ENCODE results near the gene ROBO1.

ROBO1 gene

DNA sequence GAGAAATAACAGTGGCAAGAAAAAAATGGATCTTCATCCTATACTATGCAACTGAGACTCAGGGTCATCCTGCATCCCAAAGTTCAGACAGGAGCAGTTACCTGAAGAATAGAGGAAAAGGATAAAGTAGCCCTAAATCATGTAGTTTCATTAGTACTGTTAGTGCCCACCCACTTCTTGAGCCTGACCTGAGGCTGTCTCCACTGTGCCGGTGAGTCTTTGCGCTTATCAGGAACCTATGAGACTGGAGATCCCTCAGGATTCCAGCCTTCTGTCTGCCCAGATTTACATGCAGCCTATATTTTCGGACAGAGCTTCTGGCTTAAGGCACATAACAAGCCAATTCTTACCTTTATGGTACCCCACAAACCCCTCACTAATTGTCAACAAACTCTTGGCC lies 791.6 kb downstream of the ROBO1 start:
- DNase-seq (ENCODE audit: low spot score), result no peak

DNA sequence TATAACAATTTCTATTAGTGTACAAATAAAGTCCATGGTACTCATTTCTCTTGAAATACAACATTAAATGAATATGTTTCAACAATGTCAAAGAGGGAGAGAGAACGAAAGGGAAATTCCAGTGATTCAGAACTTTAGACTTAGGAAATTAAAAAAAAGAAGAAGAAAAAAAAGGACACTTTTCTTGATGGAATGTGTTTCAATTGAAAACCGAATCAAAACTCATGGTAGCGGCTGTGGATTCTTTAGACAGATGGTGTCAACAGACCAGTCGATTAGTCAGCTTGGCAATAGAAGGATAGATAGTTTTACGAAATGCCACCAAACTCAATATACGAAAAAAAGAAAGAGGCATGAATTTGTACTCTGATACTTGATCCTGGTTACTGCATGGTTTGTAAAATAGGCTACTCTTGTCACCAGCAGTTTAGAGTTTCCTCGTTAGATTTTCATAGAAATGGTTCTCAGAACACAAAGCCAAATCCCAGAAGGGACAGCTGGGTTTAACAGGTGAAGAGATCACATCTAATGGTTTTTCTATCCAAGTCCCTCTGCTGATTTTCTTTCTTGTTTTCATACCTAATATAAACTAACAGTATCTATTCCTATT lies 793.5 kb downstream of the ROBO1 start:
- no peak for DNase-seq (ENCODE audit: low spot score)

DNA sequence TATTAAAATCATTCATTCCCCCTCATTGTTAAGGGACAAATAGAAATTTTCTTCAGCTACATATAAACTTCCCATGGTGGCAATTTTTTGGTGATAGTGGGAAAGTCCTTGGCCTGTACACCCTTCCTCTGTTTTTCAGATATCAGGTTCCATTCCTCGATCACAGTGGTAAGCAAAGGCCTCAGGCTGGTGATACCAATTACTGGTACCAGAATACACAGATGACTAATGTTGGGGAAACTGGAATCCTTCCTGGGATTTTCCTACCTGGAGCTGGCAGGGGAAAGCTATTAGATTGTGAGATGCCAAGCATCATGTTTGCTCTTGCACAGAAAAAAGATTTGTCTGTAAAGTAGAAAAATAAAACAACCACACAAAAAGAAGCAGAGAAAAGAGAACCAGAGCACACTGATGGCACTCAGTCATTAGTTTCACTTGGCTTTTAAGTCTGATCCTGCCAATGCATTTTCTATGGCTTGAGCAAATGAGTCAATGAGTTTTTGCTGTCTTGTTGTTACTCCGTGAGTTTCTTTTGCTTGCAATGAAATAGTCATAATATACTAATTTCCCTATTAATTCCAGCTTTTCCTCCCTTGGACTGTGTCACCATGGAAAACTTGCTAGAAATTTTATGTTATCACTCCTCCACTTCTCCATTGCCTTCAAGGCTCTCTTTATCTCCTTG lies 795.0 kb downstream of the ROBO1 start:
- no peak for DNase-seq (ENCODE audit: low spot score)

DNA sequence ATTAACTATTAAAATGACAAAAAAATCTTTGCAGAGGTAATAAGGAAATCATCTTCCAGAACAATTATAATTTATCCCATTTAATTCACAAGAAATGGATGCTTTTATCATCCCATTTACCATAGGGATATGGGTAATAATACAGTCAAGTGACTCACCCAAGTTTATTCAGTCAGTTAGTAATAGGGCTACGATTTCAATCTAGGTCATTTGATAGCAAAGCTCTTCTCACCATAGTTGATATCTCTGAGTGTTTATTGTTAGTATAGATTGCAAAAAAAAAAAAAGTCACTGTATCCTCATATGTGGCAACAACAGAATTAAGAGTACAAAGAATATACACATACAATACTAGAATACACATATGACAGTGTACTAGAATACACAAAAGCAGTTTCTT lies 797.1 kb downstream of the ROBO1 start:
- no peak for DNase-seq (ENCODE audit: low spot score)

DNA sequence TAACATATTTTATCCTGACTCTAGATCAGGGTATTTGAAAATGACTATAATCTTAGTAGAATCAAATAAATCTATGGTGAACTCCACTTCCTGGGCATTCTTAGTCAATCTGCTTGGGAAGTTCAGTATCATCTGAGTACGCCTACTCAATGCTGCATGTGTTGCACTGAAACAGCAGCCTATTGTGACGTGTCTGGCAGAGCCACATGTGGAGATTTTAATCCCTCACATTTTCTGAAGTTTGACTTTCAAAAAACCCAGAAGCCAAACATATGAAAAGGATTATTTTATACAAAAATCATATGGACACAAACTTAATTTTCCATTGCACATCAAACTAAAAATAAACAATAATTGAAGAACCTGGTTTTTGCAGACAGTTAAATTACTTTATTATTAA lies 798.3 kb downstream of the ROBO1 start:
- DNase-seq (ENCODE audit: low spot score), result no peak

DNA sequence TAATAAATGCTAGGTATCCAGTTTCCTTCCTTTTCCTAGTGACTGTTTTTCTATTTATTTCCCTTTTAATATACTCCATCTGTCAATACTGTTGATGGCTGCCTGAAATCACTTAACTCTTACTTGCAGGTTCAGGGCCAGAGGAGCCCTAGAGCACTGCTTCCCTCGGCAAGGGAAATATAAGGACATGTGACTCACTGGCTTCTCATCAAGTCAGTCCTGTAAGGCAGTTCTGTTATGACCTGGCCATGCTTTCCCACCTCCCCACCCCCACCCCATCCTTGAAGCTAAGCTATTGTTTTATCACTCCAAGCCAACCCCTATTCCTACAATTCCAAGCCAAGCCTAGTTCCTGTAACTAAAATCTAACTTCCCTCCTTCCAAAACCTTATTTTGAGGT lies 800.7 kb downstream of the ROBO1 start:
- DNase-seq (ENCODE audit: low spot score), result no peak

DNA sequence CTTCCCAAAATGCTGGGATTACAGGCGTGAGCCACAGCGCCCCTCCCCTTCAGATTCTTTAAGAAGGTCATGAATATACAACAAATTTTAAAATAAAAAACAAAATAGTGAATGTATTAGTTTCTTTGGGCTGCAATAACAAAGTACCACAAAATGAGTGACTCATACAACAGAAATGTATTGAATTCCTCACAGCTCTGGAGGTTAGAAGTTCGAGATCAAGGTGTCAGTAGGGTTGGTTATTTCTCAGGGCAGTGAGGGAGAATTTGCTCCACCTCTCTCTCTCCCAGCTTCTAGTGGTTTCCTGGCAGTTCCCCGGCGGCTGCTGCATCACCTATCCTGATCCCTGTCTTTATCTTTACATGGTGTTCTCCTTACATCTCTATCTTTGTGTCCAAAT lies 804.0 kb downstream of the ROBO1 start:
- DNase-seq (ENCODE audit: low spot score), result no peak

DNA sequence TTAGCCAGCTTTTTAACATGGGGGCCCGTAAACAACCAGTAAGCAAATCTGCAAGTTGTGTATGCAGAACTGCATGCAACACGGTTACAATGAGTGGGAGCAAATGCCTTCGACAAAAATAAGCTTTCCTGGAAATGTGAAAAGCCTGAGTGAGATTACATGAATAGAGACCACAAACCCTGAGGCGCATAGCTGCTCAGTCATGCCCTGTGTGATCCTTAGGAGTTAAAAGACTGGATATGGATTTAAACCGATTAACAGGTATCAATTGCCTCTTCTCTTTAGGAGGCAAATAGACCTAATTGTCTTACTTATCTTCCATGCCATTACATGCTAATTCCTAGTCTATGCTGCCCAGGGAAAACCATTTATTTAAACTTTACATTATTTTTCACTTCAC lies 810.3 kb downstream of the ROBO1 start:
- DNase-seq (ENCODE audit: low spot score), result no peak

DNA sequence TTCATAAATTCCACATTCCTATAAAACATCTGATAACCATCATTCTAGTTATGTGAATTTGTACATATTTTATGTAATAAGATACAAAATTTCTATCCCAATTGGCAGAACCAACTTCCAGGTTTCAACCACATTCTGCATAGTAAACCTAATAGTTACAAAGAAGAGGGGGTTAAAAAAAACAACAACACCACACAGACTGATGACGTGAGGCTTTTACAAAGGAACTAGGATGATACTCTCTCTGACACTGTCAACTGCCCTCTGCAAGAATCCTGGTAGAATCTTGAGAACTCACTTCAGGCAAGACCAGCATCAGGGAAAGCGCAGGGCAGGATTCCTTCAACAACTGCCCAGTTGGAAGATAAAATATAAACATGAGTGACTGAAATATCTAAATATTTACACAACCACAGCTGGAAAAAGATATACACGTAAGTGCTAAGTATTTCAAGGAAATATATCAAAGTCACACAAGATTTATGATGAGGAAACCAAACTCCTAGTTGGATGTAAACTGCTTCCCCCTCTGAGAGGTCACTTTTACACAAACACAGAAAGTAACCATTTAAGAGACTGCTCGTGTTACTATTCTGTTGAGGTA lies 816.4 kb downstream of the ROBO1 start:
- DNase-seq (ENCODE audit: low spot score), result no peak

DNA sequence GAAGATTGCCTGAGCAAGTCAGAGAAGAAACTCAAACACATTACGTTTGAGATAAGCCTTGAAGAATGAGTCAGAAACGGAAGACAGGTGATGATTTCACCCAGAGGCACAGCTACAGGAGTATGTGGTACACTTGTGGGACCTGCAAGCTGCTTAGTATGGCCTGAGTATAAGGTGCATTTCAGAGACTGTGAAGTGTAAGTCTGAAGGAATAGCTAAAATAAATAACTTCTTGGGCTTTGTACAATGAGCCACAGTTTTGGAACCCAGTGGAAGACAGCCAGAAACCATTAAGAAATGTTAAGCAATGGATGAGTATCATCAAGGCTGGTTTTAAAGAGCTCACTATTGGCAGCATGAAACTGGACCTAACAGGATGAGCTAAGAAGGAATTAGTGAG lies 826.2 kb downstream of the ROBO1 start:
- DNase-seq (ENCODE audit: low spot score), result no peak

DNA sequence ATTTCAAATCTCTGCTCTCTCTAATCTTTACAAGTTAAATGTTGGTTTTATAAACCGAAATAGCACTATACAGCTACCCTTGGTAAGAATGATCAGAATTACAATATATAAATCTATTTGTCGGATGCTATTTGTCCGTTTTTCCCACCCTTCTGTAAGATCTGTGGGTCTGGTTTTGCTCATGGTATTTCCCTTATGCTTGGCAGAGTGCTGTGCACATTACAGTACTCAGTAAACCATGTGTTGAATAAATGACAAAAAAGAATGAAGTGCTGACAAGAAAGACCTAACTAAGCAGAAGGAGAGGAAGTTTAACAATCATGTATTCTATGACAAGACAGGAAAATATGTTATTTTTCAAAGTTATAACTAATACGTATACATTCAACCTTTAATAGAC lies 827.2 kb downstream of the ROBO1 start:
- no peak for DNase-seq (ENCODE audit: low spot score)

DNA sequence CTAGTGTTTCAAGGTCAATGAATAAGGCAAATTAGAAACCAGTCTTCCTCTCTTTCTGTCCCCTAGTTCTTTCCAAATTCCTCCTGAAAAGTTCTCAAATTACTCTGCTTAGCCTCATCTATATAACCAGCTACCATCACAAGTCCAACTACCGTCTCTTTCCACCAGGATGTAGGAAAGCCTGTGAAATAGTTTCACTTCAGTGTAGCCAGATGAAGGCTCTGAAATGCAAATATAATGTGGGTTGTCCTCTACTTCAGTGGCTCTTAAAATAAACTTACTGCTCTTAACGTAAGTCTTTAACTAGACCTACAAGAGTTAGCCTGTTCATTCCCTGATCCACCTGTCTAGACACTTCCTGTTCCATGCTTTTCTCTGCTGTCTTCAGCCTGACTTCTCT lies 827.7 kb downstream of the ROBO1 start:
- no peak for DNase-seq (ENCODE audit: low spot score)

DNA sequence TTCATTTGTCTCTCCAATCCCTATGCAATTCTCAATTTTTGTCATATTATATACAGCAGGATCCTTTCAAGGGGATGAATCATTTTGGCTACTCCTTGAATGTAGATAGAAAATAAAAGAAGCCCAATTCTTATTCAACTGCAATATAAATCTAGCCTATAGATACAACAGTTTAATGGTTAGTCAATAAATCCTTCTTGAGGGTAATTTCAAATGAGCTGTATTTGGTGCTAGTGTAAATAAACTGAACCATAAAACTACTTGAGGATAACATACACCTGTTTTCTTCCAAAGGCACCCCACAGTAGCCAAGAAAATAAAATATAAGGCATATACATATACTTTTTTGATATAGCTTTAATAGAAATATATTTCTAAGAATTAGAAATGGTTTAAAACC lies 830.3 kb downstream of the ROBO1 start:
- no peak for DNase-seq (ENCODE audit: low spot score)

DNA sequence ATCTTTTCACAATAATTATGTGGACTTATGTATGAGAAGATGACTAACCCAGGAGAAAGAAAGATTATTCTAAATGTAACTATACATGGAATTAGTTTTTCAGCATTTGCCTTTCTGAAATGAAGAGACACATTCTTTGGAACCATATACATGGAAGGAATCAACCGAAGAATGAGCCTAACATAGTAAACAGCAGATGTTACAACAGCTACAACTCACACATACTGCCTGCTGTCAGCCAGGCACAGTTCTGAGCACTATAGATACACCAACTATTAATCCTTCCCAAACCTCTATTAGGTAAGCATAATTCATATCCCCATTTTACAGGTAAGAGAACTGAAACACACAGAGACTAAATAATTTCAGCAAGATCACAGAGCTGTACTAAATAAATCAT lies 840.0 kb downstream of the ROBO1 start:
- DNase-seq (ENCODE audit: low spot score), result no peak

DNA sequence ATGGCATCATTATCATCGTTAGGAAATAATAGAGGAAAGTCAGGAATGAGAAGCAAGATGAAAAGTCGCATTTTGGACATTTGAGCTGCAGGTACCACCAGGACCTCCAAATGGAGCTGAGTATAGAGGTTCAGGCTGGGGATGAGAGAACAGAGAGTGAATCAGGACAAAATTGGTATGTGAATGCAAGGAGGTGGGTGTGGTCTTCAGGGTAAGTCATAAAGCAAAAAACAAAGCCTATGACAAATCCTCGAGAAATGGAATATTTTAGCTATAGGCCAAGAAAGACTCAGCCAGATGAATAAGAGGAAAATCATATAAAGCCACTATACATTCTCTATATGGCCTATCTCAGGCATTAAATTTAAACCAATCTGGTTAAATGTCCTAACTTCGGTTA lies 841.3 kb downstream of the ROBO1 start:
- DNase-seq (ENCODE audit: low spot score), result no peak

DNA sequence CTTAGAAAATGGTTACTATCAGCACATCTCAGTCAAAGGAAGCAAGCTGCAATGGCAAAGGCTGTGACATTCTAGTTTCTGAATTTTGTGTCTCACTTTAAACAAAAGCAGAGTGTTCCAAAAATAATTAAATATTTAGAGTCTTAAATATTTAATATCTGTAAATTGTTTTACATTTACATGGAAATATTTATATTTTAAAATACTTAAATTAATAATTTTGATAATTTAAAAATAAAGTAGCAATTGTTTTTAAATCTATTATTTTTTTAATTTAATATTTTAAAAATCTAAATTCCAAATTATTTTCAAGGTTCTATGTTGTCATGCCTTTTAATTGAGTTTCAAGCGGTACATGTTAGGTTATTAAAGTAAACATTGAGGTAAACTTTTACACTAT lies 843.1 kb downstream of the ROBO1 start:
- DNase-seq (ENCODE audit: low spot score), result no peak

DNA sequence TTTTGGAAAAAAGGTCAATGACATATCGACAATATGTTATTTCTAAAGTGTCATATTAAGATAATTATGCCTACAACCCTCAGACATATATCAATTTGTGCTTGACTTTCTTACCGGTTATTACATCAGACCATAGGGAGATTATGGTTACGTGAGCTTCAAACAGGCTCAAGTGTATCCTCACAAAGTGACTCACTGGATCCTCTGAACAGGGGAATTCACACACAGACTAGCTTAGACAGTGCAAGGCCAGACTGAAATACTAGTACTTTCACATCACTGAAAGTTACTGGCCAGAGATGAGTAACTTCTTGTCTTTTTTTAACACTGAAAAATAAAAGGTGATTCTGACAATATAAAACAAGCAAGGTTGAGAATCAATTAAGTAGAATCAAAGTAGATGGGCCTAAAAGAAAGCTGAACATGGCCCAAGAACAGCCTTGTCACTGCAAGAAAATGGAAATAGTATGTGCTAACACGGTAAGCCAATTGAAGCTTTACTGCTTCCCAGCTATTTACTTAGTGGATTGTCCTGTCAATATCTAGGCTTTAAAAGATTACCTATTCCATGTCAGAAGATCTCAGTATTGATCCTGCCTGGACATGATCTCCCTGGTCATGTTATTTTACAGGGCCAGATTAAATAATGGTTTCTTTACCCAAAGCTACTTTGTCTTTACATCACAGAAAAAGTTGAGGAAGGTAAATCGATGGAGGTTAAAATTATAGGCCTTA lies 848.6 kb downstream of the ROBO1 start:
- DNase-seq (ENCODE audit: low spot score), result no peak

DNA sequence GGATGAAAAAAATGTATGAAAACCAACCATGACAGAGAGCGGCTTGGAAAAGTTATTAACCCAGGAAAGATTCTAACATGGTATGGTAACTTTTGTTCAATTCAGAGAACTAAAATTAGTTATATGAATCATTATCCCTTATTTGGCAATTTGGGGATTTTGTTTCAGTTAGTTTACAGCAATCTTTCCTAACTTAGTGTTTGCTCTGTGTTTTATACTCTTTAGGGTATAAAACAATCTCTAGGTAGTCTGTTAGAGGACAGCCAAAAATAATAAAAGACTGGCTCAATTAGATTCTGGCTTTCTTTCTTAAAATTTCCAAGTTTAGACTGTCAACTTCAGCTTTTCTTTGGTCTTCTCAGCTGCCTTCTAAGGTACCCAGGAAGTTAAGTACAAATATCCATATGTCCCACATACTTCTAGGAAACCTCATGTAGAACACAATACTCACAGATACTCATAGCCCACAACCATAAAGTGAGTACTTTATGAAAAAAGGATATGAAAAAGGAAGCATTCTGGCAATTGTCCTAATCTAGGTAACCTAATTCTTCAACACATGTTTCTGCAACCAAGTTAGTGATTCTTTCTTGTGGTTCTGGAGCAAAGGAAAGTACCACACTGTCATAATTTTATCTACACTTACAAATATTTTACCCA lies 849.3 kb downstream of the ROBO1 start:
- no peak for DNase-seq (ENCODE audit: low spot score)

DNA sequence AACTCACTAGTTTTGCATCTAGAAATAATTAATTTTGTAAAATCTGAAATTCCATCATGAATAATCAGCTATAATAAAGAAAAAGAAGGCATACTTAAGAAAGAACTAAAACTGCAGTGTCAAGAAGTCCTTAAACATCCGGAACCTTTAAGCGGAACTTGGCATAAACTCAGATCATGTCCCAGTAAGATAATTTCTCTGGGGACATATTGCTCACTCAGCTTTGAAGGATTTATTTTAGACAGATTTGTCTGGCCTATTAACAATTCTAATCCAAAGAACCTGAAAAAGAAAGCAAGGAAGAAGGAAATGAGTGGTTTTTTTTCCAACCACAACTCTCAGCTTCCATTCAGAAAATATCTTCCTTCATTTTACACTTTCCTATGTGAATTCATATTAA lies 850.3 kb downstream of the ROBO1 start:
- DNase-seq (ENCODE audit: low spot score), result no peak

DNA sequence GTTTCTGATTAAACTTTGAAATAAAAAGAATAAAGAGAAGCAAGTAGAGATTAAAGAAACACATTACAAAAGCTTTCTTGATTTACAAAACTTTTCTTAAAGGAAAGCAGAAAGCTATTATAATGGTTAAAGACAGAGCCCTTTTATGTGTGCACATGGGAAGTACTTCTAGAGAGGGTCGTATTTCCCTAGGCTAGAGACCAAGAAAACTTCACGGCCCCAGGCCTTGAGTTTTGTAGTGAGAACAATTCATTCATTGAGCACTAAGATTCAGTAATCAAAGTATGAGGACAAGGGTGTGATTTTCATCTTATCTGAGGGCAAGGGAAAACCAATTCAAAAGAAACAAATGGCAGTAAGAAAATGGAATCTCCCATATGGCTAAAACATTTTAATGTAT lies 854.1 kb downstream of the ROBO1 start:
- DNase-seq (ENCODE audit: low spot score), result no peak

DNA sequence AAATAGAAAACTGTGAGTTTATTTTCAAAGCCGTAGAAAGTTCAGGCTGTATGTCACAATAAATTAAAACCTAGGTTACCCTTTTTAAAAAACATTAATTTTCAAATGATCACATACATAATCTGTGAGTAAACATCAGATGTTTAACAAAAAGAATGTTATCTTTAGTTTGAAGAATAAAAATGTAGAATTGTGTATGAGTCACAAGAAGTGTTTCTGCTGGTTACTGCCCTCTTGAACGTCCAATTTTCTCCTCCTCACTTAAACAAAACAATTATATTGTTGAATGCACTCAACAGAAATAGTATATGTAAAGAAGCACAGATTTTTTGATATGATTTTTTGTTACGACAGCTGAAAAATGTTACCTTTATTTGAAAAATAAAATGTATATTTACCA lies 855.1 kb downstream of the ROBO1 start:
- no peak for DNase-seq (ENCODE audit: low spot score)

DNA sequence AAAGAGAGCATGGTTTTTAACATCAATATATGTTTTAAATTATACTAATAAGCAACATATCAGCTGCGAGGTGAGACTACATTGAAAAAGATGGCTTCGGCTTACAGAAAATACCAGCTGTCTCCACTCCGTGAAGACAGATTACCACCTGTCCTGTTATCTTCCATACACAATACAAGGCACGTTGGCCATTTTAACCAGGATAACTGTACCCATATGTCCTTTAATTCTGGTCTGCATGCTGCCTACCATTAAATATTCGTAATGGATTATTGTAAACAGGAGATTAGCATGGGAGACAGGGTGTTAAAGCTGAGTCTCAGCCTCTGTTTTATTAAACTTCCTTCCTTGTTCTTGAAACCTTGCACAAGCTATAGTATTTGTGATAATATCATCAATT lies 855.5 kb downstream of the ROBO1 start:
- no peak for DNase-seq (ENCODE audit: low spot score)

DNA sequence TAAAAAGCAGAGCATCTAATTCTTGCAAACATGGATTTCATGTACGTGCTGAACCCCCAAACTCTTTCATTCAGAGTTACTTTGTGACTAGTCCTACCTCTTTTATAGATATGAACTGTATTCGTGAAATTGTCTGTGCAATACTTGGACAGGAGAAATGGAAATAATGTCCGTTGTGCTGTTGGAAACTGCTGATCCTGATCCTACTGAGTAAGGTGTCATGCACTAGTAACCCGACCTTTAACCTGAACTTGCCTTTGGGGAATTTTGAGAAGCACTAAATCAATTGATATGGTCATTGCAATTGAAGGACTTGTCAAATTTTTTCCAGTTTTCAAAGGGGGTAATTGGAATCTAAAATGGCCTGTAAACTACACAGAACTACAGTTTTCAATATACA lies 856.4 kb downstream of the ROBO1 start:
- no peak for DNase-seq (ENCODE audit: low spot score)
